Stimulated activated naive CD4-positive, alpha-beta T cell treated with Interleukin-2 at 50 U/mL for 16 hours (primary cell): ENCODE data around the gene RPLP1.

Source experiments
- DNase-seq: peaks from one replicate; lab custom pipeline; 2025; lab: John Stamatoyannopoulos, UW

Gene RPLP1

DNA sequence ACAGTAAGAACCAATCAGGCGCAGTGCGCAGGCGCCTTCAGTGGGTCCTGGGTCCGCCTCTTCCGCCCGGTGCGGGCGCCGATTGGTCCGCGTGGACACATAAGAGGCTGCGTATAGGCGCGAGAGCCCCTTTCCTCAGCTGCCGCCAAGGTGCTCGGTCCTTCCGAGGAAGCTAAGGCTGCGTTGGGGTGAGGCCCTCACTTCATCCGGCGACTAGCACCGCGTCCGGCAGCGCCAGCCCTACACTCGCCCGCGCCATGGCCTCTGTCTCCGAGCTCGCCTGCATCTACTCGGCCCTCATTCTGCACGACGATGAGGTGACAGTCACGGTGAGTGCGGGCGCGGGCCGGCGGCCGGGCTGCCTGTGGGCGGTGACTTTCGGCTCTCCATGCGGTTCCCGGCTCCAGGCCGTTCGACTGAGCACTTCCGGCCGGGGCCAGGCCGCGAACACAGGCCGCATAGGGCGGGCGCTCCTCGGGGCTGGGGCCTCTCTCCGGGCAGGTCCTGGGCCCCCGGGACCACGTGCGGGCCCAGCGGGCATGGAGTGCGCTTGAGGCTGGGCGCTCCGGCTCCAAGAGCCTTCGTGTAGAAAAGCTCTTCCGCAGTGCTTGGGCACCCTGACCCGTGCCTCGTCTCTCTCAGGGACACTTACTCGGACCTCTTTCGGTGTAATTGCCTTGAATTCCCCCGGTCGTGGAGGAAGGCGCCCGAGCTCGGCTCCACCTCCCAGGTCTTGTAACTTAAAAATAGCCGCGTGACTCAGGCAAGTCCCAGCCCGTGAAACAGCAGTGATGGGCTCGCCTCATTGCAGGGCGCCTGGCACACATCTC, at the start of gene RPLP1:
Gene RPLP1 (plus strand): TSS at position 127 of the 830 bp plus-strand sequence. CDS start 131 bp downstream, at position 258.
- DNase-seq, result peak; percentile 91

DNA sequence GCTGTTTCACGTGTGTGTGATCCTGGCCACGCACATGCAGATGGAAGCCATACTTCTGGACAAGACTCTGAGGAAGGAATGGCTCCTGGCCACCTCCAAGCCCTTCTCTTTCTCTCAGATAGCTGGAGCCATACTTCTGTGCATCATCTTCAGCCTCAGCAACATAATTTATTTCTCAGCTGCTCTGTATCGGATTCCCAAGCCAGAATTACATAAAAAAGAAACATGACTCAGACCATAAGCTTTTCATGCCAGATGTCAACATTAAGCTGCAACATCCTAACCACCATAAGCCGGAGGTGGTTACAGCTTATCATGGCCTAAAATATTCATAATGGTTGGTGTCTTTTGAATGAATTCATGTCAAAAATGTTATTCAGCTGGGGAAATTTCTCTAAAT, 49.0 kb upstream of the RPLP1 start:
- no peak for DNase-seq

DNA sequence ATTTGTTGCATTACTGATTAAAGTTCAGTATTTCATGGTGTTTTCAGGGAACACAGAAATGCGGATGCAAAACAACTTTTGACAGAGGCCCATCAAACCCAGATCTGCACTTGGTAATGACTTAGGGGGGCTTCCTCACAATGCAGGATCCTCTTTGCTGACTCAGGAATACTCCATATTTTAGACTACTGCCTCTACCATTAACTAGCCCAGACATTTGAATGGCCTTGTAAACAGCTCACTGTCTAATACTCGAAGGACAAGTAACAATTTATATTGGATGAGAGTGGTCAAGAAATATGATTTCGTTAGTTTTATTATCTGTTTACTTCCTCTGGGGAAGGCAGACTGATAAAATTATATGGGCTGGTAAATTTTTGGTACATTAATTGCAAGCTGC, 47.5 kb upstream of the RPLP1 start:
- DNase-seq, result no peak

DNA sequence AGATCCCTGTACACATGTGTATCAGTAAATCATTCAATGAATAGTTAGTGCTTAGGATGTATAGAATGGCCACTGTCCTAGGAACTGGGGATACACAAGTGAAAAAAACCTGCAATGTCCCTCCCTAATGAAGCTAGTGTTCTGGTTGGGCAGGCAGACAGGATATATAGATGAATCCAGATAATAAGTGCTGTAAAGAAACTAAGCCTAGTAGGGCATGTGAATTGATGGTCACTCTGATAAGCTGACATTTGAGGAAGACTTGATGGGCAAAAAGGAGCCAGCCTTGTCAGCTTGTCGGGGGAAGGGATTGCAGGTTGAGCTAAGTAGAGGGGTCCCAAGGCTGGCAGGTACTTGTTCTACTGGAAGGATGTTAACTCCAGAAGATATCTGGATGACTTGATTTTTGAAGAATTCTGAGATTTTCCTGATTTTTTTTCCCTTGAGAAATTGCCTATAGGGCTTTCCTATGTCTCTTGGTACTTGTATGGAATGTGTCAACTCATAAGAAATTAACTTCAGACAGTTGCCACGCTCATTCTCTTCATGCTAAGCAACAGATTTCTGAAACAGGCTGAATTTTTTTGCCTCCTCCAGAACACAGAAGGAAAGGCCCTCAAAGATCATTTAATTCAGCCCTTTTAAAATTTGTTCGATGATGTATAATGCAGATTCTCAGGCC, 44.8 kb upstream of the RPLP1 start:
- DNase-seq, result no peak

DNA sequence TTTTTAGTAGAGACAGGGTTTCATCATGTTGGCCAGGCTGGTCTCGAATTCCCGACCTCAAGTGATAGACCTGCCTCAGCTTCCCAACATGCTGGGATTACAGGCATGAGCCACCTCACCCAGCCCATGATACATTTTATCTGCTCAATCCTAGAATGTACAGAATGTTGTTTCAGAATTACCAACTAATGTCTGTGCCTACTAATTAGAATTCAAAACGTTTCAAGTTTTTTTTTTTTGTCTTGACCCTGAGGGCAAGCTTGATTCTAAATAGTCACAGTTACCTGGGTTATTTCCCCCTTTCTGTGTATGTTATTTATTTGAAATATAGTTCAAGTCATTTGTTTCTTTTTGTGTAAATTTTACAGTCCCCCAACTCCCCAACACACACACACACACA, 43.8 kb upstream of the RPLP1 start:
- DNase-seq, result no peak

DNA sequence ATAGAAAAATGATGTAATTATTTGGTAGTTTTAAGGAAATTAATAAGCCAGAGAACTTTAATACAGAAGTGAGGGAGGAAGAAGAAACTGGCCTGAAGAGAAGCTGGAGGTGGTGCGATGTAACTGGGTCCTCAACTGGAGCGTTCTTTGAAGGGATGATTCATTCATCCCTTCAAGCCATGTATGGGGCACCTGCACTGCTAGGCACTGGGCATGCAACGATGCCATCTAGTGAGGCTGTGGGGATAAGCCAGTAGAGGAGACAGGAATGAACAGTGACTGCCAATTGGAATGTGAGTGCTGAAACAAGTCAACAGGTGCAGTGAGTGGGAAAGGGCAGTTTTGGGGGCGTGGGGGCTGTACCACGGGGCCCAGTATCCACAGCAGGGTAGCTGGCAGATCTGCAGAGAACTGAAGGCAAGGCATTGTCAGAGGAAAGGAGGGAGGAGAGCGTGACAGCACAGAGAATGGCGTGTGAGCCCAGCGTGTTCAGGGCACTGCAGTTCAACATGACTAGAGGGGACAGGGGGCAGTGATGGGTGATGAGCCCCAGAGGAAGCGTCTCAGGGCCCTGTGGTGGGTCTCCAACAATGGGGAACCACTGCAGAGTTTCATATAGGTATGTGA, 42.3 kb upstream of the RPLP1 start:
- DNase-seq, result no peak

DNA sequence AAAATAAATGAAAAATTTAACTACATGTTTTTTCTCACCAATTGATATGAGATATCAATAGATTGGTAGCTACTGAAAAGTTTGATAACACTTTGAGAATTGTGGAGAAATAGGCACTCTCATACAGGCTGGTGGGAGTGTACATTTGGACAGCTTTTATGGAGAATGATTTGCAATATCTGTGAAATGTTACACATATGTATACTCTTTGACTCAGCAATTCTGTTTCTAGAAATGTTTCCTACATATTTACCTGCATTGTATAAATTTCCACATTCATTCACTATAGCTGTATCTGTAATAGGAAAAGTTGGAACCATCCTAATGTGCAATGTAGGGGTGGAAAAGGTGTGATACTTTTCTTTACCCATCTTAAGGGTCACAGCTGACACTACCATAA, 40.3 kb upstream of the RPLP1 start:
- no peak for DNase-seq

DNA sequence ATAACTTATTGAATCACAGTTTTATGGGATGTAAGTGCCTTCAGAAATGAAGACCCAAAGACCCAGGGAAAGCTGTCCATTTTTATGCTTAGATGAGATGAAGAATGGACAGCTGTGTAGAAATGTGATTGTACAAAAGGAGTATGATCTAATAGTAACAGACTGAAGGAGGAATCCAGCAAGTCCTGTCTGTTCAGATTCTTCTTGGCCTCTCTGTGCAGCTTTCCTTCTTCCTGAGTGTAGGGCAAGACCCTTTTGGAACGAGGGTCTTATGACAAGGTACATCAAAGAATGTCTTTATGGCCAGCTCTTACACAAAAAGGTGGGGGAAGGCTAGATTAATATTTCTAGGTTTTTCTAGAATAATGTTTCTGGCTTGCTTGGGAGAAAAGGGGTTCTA, 39.9 kb upstream of the RPLP1 start:
- DNase-seq, result no peak

DNA sequence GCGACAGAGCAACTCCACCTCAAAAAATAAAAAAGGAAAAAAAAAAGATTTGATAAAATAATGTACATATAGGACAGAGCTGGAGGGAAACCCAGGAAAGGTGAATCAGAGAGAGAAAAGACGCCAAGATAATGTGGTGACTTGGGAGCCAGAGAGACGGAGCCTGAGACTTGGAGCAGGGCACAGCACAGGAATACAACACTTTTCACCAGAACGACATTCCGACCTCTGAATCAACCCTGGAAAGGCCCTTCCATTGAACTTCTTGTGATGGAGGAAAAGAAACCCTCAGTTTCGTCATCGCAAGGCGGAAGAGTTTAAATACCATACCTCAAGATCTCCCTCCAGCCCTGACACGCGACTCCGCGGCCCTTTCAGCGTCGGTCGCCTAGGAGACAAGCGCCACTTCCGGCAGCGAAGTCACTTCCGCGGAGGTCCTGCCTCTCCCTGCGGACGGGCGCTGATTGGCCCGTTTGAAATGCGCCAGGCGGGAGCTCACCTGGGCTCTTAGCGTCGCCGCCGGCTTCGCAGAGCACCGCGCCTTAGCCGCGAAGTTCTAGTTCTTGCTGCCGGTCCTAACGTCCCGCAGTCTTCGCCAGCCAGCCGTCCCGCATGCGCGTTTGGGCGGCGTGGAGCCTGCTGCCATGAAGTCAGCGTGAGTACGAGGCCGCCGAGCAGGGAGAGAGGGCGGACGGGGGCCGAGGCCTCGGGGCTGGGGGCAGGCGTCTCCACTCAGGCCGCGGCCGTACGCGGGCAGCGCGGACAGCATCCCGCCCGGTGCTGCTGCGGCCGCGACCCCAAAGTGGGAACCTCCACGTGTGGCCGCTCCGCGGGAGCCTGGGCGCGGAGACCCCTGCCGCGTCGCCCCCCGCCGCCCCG, 38.6 kb upstream of the RPLP1 start, which contains the start of gene KIF23:
Gene KIF23 (plus strand): TSS at position 528 of the 879 bp plus-strand sequence. CDS start 117 bp downstream, at position 645.
- peak; percentile 93 for DNase-seq

DNA sequence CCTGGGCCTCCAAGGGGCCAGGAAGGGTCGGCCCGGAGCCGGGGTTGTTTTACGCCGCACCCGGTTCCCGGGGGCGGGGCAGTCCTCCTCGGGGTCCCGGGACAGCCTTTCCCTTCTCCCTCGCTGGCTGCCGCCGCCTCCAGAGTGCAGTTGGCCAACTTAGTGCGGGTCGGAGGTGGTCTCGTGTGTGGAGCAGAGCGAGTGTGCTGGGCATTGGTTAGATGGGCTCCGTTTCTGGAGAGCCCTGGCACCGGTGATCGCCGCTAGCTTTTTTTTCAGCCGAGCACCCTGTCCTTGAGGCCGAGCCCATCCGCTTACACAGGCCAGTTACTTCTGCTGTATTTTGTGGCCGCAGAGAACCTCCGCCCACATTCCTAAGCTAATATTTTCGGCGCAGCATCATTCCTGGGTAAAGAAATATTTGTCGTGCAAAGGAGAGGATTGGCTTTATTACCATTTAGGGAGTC, 37.9 kb upstream of the RPLP1 start:
- no peak for DNase-seq

DNA sequence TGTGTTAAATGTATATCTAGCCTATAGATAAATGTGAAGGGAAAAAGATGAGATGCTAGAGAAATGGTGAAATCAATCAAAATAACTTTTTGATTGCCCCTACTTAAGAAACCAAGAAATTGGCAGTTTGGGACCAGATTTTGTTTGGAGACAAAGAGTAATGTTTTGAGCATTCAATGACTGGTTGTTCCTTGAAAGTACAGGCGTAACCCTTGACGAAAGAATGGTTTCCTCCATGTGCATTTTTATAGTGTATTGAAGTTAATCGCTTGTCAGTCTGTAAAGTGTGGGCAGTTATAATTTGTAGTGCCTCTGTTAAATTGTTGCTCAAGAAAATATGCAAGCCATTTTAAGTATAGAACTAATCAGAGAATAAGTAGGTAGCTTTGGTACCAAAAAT, 37.2 kb upstream of the RPLP1 start:
- DNase-seq, result no peak

DNA sequence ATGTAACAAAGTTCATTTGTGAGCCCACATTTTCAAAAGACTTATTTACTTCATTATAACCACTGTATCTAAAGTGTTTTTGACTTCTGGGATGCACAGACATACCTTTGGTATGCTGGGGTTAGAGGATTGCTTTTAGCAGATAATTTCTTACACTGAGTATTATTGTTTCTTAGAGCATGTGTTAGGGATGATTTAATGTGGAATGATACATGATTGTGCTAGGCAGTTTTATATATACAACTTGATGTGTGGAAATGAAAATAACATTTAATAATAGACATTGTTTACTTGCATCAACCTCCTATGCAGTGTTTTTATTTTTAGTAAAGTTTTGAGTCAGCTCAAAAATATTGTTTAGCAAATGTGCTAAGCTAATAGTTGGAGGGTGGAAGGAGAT, 35.0 kb upstream of the RPLP1 start:
- DNase-seq, result no peak

DNA sequence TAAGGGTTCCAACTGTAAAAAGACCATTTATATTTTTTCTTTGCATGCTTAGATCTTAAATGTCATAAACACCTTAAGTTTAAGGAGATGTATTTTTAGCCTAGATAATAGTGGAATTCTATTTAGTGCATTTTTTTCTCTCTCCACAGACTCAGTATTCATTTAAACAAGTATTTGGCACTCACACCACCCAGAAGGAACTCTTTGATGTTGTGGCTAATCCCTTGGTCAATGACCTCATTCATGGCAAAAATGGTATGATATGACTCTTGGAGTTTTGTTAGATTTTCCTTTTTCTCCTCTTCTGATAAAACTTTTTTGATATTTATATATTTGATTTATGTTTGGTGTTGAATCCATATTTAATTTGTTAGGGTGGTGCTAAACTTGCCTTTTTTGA, 31.1 kb upstream of the RPLP1 start:
- no peak for DNase-seq

DNA sequence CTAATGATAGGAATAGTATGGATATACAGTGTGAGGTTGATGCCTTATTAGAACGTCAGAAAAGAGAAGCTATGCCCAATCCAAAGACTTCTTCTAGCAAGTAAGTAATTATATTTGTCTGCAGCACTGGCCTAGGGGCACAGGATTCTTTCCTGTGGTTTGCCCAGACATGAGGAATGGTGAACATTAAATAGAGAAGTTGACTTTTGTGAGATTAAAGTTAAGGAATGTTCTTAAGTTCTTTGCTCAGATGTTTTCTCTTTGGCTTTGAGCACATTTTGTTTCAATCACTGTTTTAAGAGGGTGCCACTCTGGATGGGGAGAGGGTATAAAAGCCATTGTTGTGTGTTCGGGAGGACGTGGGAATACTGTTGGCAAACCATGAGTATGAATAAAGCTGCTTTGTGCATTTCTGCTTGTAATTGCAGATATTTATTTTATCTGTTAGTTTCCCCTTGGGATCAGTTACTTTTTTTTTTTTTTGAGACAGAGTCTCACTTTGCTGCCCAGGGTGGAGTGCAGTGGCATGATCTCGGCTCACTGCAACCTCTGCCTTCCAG, 30.2 kb upstream of the RPLP1 start:
- no peak for DNase-seq

DNA sequence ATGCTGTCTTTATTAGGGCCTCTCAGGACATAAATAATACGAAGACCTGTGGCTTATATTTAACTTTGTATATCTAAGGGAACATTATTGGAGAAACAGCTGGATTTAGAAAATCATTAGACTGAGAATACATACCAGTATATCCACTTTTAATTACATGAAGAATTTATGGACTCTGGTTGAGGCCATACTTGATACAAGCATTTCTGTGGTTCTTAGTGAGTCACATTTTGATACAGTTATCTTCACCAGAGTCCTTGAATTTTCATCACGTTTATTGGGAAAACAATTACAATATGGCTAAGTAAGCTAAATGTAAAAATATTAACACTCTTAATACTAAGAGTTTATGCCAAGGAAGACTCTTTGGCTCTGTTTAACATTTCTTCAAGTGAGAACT, 28.6 kb upstream of the RPLP1 start:
- DNase-seq, result no peak

DNA sequence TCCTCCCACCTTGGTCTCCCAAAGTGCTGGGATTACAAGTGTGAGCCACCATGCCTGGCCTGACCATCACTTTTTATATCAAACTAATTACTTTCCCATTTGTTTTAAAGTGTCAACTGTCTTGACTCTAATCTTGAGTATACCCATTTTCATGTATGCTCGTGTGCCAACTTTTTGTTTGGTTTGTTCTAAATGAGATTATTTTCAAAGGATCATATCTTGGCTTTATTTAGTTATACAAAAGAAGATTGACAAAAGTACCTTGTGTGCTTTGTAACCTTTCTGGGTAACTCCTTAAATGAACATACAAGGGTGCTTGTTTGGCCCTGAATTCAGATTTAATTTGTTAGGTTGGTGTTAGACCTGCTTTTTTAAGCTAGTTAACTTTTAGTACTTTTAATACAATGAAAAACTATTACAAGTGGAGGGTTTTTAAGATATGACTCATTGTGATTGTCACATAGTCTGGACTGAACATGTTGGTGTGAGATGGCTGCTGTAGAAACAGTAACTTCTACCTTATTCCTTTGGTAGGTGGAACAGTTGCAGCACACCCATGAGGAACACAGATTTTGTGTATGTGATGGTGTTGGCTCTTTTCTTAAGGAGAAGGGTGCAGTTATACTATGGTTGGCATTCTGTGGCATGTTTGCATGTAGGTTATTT, 27.7 kb upstream of the RPLP1 start:
- no peak for DNase-seq

DNA sequence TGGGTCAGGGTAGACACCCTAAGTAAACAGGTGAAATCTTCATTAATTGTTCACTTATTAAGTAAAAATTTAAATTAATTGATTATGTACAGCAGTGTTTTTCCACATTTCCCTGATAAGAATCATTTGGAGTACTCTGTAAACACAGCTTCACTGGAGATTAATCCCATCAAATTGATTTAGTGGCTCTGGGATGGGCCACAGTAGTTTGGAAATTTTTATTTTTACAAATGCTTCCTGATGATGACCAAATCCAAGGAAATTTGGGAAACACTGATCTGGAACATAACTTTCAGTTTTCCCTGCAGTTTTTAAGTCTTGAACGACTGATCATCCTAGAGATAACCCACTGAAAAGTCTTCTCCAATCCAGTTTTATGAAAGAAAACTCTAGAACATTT, 18.8 kb upstream of the RPLP1 start:
- DNase-seq, result no peak

DNA sequence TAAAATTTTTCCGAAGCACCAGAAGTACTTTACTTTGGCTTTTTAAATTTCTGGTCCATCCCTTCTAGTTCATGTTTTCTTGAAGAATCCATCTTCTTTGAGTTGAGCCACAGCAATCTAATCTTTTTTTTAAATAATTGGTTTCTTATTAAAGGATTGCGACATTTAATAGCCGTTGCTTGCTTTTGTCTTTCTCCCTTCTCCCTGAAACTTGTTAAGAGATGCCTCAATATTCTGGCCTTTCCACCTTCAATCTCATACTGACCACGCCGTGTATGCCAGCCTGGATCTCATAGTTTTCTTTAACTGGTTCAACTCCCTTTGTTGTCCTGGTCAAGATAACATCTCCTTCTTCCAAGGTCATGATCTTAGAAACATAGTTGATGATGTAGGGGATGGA, 18.4 kb upstream of the RPLP1 start:
- no peak for DNase-seq

DNA sequence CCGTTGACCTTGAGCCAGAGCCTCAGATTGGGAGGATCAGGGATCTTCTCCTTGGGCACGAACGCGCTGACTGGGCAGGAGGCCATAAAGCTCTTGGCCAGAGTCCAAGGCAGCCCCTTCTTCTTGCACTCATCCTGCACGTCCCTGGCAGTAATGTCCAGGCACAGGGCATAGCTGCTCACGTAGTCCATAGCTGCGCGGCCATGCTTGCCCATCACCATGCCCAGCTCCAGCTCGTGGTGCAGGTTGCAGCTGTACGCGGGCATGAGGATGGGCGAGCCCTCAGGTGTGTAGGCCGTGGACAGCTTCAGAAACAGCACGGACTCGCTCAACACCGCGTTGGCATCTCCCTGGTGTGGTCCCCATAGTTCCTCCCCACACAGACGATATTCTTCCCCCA, 17.9 kb upstream of the RPLP1 start:
- no peak for DNase-seq

DNA sequence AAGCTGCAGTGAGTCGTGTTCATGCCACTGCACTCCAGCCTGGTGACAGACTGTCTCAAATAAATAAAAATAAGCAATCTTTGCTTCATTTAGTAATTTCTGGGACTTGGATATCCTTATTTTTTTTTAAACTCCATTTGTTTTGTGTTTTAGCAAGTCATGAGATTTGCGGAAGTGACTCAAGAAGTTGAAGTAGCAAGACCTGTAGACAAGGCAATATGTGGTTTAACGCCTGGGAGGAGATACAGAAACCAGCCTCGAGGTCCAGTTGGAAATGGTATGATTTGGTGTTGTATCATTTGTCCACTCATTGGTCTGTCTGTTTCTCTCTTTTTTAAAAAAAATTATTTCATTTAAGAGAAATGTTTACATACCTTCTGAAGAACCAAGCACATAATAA, 16.6 kb upstream of the RPLP1 start:
- DNase-seq, result no peak

DNA sequence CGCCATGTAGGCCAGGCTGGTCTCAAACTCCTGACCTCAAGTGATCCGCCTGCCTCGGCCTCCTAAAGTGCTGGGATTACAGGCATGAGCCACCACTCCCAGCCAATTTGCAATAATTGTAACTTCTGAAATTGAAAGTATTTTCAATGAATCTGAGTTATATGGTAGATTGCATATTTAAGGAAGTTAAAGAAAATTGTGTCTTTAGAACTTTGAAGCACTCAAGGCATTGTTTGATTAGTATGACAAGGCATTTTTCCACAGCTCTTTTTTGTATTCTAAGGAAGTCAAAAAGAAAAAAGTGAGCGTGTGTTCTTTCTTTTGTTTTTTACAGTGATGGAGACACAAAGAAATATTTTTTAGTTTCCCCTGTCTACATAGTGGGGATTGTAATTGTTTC, 15.7 kb upstream of the RPLP1 start:
- DNase-seq, result no peak
